HFFc6 (cell line): Measurements from ENCODE around the gene VANGL1. TPM values are rescaled to one million over a fixed set of nuclear protein-coding genes. Genes with fewer than 3 reads are reported as not detected.
A peak's percentile ranks its signal among the peaks of the same experiment; 100 is the strongest.

Experiments
- DNase-seq: peaks from one replicate; pipeline ENCODE4 v3.0.0-alpha.2; 2018
- H3K27ac Mint-ChIP-seq: 2 replicates; pipeline ENCODE4 v1.8.0; 2020; ENCODE audit warnings: mild to moderate bottlenecking, mixed read lengths
- H3K27me3 Mint-ChIP-seq: 2 replicates; pipeline ENCODE4 v1.8.0; 2021; ENCODE audit warnings: mild to moderate bottlenecking, moderate library complexity, mixed read lengths; ENCODE audit not compliant: insufficient read depth
- H3K36me3 Mint-ChIP-seq: 2 replicates; pipeline ENCODE4 v1.8.0; 2021; ENCODE audit warnings: low read depth, mixed read lengths
- H3K4me1 Mint-ChIP-seq: 2 replicates; pipeline ENCODE4 v1.8.0; 2020; ENCODE audit warnings: low read depth, mixed read lengths
- H3K4me3 Mint-ChIP-seq: 2 replicates; pipeline ENCODE4 v1.8.0; 2020; ENCODE audit warnings: mild to moderate bottlenecking, moderate library complexity, mixed read lengths
- H3K9me3 Mint-ChIP-seq: 2 replicates; pipeline ENCODE4 v1.8.0; 2020; ENCODE audit warnings: mild to moderate bottlenecking, mixed read lengths
- total RNA-seq, 6 experiments: library from RNA; stranded (reverse); fragmentation: NEBNext Ultra II Directional; extraction: Animal tissue kit (Norgen Biotek cat#: 25700); gene quantifications; 2 replicates in 1 of 6; 3 replicates in 5 of 6; pipeline ENCODE4 v1.2.3, GENCODE V29; 2021
- TF ChIP-seq, protein P1 (sequence below): fragments of 200-600 bp; sonication (generic); IDR thresholded peaks from 2 replicates; pipeline ENCODE4 v1.5.0; 2021; ENCODE audit warnings: antibody characterized with exemption, mild to moderate bottlenecking

The VANGL1 gene
- total RNA-seq, 6 experiments from 2014 or later: 14.7 to 20.6 (median 18.5) TPM

DNA sequence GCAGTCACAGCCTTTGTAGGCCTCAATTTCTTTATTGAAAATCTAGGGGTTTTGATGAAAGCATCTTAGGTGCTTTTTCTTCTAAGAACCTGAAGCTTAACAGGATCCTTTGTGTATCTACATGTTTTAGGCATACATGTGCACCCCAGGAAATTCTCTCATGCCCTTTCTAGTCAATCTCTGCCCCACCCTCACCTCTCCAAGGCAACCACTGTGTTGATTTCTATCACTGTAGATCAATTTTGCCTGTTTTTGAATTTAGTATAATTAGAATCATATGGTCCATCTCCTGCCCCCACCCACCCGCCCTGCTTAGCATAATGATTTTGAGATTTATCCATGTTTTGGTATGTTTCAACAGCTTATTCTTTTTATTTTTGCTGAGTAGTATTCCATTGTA lies 19.4 kb downstream of the VANGL1 start:
- DNase-seq: no peak
- H3K4me3 Mint-ChIP-seq: no peak overlapping the region
- H3K9me3 Mint-ChIP-seq: peaks cover 6% of the 10 kb centered on the region
- H3K27ac Mint-ChIP-seq: no peak overlapping the region
- H3K36me3 Mint-ChIP-seq: peaks cover 46% of the 10 kb centered on the region
- TF ChIP-seq, protein P1, sequence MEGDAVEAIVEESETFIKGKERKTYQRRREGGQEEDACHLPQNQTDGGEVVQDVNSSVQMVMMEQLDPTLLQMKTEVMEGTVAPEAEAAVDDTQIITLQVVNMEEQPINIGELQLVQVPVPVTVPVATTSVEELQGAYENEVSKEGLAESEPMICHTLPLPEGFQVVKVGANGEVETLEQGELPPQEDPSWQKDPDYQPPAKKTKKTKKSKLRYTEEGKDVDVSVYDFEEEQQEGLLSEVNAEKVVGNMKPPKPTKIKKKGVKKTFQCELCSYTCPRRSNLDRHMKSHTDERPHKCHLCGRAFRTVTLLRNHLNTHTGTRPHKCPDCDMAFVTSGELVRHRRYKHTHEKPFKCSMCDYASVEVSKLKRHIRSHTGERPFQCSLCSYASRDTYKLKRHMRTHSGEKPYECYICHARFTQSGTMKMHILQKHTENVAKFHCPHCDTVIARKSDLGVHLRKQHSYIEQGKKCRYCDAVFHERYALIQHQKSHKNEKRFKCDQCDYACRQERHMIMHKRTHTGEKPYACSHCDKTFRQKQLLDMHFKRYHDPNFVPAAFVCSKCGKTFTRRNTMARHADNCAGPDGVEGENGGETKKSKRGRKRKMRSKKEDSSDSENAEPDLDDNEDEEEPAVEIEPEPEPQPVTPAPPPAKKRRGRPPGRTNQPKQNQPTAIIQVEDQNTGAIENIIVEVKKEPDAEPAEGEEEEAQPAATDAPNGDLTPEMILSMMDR: no peak
- H3K4me1 Mint-ChIP-seq: no peaks in the 10 kb centered on the region
- no peaks in the 10 kb centered on the region; the same call in 1 of the 2 replicates for H3K27me3 Mint-ChIP-seq

DNA sequence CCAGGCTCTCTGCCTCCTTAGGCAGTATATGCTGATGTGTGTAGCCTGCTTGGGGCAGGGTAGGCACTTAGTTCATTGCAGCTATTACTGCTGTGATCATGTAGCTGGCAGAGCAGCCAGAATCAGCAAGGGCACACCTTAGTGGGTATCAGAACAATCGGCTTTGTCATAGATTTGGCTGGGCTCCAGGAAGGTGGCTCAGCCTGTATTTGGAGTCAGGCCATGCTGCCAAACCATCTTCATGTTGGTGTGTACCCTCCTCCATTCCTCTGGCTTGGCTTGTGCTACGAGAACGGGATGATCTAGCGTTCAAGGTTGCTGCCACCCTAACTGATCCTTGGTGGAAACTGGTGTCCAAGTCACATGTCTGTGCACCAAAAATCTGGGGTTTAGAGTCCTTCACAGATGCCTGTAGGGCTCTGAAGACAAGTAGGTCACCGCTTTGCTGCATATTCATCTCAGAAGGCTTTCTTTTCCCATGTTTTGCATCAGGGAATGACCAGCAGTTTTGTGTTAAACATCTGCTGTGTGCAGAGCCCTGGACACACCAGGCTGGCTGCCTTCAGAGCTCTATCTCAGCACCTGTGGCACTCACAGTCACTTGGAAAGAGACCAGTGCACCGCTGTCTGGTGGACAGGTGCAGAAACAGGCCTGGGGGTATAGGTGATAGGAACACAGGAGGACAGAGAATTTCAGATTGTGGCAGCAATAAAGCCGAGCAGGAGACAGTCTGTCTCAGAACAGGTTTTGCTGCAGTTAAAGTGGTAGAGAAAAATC lies 23.7 kb downstream of the VANGL1 start:
- peaks cover 1% of the 10 kb centered on the region; the same call in 1 of the 2 replicates for H3K27me3 Mint-ChIP-seq
- peaks cover 51% of the 10 kb centered on the region for H3K36me3 Mint-ChIP-seq
- H3K4me3 Mint-ChIP-seq: no peak overlapping the region
- H3K27ac Mint-ChIP-seq: no peak overlapping the region
- H3K9me3 Mint-ChIP-seq: peaks cover 32% of the 10 kb centered on the region
- DNase-seq: no peak
- TF ChIP-seq, protein P1: no peak
- H3K4me1 Mint-ChIP-seq: peaks cover 30% of the 10 kb centered on the region

DNA sequence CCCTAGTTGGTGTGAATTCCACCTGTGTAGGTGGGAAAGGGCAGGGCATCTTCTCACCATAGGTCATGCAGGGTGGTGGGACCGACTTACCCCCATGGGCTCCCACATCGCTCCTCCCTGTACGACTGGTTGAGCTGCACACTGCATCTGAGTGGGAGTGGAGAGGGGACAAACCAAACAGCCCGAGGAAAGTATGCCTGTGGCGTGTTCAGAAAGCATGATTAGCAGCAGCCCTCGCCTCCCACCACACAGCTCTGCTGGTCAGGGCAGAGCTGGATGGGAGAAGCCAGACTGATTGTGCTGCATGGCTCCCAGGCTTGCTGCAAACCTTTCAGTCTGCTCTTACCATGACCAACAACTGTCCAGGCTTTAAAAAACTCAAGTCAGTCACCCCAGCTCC lies 24.4 kb downstream of the VANGL1 start:
- TF ChIP-seq, protein P1: no peak
- Mint-ChIP-seq H3K4me3 (no peak overlapping the region), H3K9me3 (peaks cover 32% of the 10 kb centered on the region), H3K27ac (no peak overlapping the region), H3K4me1 (peaks cover 37% of the 10 kb centered on the region), H3K36me3 (peaks cover 51% of the 10 kb centered on the region), H3K27me3 (peaks cover 1% of the 10 kb centered on the region; the same call in 1 of the 2 replicates)
- no peak for DNase-seq

DNA sequence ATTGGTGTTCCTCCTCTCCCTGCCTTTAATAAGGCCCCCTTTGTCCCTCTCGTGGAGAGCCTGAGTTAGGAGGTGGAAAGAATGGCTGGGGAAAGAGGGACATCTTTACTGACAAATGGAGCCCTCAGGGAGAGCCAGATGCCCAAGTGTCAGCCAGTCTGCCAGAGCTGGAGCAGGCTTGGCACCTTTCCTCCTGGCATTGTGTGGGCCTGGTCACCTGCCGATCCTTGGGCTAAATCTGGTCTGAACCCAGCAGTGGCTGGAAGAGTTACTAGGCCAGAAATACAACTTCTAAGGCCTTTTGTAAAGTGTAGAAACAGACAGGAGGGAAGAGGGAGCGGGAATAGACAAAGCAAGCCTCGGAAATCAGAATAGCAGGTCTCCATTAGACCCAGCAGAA lies 24.9 kb downstream of the VANGL1 start:
- Mint-ChIP-seq H3K9me3 (peaks cover 32% of the 10 kb centered on the region), H3K36me3 (peaks cover 51% of the 10 kb centered on the region), H3K27me3 (peaks cover 1% of the 10 kb centered on the region; the same call in 1 of the 2 replicates), H3K27ac (no peak overlapping the region), H3K4me3 (no peak overlapping the region), H3K4me1 (peaks cover 42% of the 10 kb centered on the region)
- DNase-seq: no peak
- TF ChIP-seq, protein P1: no peak

DNA sequence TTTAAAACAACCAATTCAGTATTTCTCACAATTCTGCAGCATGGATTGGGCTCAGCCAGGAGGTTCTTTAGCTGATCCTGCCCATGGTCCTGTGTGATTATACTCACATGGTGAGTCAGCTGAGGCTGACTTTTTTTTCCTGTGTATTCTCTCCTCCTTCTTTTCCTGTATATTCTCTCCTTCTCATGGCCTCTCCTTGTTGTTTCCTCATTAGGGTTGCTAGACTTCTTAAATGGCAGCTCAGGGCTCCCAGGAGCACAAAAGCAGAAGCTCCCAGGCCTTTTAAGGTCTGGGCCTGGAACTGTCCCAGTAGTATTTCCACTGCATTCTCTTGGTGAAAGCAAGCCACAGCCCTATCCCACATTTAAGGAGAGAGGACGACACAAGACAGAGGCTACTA lies 26.8 kb downstream of the VANGL1 start:
- Mint-ChIP-seq H3K27ac (peak overlapping the region; percentile 79), H3K9me3 (peaks cover 32% of the 10 kb centered on the region), H3K4me3 (peak overlapping the region; percentile 36; the same call in 1 of the 2 replicates), H3K36me3 (peaks cover 56% of the 10 kb centered on the region), H3K4me1 (peaks cover 43% of the 10 kb centered on the region), H3K27me3 (peaks cover 1% of the 10 kb centered on the region; the same call in 1 of the 2 replicates)
- TF ChIP-seq, protein P1: no peak
- DNase-seq: peak; percentile 38
